IPS DF 4.7 (cell line): Measurements from ENCODE around the gene LRRC75A.

ENCODE experiments used
- DNase-seq: peaks from one replicate; pipeline ENCODE4 v3.0.0-alpha.2; 2013; ENCODE audit warnings: low spot score; ENCODE audit errors: extremely low read depth

LRRC75A gene

GRCh38 chr17:16493531-16494046 is 1.6 kb upstream of the LRRC75A start:
- DNase-seq, result no peak

DNA sequence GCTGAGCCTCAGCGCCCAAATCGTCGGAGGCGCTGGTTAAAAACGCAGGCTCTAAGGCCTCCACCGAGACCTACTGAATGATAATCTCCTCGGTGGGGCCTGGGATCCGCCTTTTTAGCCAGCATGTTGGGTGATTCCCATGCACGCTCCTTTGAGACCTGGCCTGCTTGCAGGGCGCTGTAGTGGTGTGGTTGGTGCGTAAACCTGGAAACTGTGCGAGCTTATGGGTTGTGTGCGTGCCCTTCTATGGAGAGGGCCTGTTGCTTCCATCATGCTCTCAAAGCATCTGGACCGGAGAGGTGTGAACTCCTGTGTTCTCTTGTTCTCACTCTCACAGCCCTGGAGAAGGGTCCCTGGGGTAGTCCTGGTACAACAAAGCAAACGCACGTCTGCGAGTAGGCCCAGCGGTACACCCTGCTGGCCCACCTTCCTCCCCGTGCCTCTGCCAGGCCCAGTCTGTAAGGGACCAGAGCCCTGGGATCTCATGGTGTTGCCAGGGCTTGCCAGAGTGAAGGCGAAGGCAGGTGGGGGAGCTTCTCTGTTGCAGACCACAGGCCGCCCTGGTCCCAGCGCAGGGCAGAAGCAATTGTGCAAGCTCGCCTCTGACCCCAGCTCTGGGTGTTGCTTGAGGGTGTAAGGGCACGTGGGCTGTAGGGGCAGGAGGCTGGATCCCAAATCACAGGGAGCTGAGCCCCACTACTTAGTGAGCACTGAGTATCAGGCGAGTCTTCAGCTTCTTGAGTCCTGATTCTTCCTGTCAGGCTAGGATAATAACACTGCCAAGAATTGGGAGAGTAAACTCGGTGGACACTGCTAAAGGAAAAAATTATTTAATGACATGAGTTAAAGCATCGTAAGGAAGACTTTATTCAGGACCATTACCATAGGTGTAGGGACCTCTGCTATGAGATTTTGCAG is 879 bp upstream of the LRRC75A start:
- DNase-seq, result no peak

DNA sequence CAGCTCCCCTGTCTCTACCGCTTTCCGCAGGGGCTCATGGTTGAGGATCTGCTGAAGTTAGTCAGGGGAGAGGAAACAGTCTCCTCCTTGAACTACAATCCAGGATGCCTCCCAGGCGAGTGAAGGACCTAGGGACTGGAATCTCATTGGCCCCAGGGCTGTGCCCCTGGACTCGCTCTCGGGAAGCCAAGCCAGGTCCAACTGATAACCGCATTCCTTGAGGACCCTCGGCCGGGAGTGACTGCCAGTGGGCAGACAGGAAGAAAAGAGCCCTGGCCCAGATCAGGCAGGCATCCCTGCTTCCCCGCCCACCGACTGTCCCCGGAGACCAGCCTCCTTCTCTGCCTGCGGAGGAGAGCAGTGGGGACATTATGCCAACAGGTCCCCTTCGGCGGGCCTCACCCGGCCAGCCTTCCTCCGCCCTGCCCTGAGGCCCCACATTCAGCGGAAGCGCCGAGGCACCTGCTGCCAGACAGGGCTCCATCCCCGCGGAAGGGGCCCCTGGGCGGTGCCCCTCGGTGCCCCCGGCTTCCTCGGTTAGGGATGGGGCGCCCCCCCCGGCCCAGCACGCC is 776 bp downstream of the LRRC75A start:
- no peak for DNase-seq

GRCh38 chr17:16489431-16489830 is 2.6 kb downstream of the LRRC75A start:
- no peak for DNase-seq

GRCh38 chr17:16488968-16489337 is 3.0 kb downstream of the LRRC75A start:
- DNase-seq, result no peak

DNA sequence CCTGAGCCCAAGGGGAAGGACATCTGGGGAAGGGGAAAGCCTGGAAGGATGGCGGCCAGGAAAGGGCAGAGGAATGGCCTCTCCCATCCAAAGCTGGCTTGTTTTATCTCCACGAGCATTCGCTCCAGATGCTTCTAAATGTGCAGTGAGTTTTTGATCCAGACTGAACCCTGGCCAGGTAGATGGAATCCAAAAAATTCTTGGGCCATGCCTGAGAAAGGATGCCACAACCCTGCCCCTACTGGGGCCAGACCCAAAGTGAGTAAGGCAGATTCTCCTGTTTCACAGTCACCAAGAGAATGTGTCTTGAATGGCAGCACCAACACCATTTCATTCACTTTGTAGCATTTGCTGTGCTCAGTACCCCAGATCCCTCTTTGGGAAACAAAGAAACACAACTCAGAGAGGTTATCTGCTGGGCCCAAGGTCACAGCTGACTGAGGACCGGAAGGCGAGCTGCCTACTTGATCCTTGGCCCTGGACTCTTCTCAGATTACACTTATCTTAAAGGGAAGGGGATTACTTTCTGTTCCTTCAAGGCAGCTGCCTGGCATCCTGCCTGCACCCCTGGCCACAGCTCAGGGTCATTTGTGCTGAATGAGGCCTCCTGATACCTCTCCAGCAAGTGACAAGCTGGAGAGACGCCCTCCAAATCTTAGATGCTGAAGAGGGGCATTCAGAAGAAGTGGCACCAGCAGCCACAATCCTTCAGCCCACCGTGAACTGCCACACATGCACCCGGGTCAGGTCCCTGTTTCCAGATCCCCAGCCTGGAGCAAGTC is 3.6 kb downstream of the LRRC75A start:
- no peak for DNase-seq

GRCh38 chr17:16486373-16487250 is 5.4 kb downstream of the LRRC75A start:
- no peak for DNase-seq

DNA sequence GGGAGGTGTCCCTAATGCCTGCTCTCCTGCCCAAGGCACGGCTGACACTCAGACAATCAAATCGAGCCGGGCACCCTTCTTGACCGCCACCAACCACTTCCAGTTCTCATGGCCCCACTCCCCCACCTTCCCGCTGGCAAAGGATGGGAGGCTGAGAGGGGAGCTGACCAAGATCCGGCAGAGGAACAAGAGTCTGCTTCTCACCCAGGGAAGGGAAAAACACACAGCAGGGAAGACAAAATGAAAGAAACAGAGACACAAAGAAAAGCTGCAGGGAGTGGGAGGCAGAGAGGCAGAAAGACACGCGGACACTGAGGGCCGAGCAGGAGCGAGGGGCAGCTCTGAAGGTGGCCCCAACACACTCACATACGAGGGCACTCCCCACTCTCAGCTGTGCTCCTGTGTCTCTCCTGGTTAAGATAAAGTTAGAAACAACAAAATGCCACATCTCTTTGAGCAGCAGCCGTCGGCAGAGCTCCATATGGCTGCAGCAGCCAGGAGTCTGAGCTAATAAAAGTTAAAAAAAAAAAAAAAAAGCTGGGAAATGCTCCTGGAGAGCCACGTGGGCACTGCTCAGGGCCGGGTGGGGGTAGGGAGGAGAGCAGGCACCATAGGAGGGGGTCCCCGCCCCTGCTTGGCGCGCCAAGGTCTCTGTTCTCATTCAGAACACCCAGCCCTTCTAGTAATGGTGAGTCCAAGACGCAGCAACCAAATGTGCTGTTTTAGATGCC is 7.4 kb downstream of the LRRC75A start:
- DNase-seq, result no peak

GRCh38 chr17:16483021-16483645 is 8.9 kb downstream of the LRRC75A start:
- no peak for DNase-seq

GRCh38 chr17:16482253-16482652 is 9.7 kb downstream of the LRRC75A start:
- no peak for DNase-seq

DNA sequence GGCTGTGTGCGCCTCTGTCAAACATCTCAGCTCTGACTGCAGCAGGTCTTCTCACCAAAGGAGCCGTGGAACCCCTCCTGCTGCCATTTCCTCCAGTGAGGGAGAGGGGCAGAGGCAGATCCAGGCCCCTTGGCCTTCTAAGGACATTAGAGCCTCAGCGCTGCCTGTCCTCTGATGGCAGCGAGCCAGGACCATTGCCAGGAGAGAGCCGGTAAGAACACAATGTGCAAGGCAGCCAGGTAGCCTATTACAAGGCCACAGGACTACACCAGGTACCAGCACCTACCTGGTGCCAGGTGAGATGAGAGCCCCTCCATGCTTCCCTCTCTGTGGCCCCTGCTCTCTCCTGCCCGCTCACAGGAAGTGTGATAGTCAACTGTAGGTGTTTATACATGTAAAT is 11.0 kb downstream of the LRRC75A start:
- no peak for DNase-seq

GRCh38 chr17:16479264-16479663 is 12.7 kb downstream of the LRRC75A start:
- no peak for DNase-seq

- DNase-seq, result no peak
Measured at GRCh38 chr17:16478649-16479048, 13.3 kb downstream of the LRRC75A start.

GRCh38 chr17:16477666-16478065 is 14.3 kb downstream of the LRRC75A start:
- no peak for DNase-seq

DNA sequence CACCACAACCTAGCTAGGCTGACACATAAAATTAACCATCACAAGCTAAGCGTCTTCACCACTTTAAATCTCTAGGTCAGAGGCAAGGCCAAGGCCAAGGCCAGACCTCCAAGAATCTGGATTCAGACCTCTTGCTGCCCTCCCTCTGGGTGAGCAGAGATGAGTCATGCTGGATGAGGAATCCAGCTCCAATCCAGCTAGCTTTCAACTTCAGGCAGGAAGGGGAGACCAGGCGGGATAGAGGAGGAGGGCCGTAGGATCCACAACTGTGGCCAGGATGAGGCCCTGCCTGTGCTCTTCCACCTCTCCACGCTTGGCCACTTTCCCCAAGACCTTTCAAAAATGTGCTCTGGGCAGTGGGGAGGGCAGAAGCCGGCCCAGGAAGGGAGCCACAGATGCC is 14.7 kb downstream of the LRRC75A start:
- no peak for DNase-seq

DNA sequence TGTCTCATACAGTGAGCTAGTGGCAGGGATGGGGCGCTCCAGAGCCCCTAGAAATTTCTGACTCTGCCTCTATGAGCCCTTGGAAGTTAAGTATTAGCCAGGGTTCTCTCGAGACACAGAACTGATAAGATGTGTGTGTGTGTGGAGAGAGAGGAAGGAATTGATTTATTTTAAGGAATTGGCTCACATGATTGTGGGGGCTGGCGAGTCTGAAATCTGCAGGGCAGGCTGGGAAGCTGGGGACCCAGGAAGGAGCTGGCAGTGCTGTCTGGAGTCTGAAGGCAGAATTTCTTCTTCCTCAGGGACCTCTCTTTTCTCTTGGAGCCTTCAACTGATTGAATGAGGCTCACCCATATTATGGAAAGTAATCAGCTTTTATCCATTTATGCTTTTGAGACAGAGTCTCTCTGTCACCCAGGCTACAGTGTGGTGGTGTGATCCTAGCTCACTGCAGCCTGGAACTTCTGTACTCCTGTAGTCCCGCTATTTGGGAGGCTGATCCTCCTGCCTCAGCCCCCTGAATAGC is 16.8 kb downstream of the LRRC75A start:
- no peak for DNase-seq

DNA sequence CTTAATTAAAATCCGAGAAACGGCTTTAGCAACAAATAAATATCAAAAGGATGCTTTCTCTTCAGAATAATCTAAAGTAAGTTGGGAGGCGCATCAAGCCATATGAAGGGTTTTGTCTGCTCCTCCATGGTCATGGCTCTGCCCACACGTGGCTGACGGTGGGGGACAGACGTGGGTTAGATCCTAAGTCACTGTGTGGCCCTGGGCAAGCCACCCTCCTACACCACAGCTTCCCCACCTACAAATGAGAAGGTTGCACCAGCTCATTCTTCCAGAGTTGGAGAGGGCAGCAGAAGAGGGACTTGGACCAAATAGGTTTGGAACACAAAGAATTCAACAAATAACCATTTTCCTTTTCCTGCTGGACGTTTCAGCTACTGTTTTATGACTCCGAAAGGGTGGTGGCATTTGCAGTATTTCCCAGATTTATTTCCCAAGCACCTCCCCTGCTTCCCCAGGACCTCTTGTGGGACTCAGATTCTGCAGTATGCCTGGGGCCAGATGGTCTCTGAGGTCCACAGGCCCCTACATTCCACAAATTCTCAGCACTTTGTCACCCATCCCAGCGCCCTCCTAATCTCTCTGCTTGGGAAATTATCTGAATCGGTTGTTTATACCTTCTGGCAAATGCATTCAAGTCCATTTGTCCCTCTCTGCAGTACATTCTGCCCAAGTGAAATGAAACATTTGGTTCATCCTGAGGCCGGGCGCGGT is 17.8 kb downstream of the LRRC75A start:
- DNase-seq, result no peak

- no peak for DNase-seq
Measured at GRCh38 chr17:16473044-16474011, 18.7 kb downstream of the LRRC75A start.
